DMS53 treated with DMSO at 0.1 percent for 48 hours (cell line): ENCODE results near the gene RACGAP1.
"Not testable (repeated sequence)": the region's sequence is repeated elsewhere in the genome, so short reads cannot be mapped to it uniquely, and the experiment has no call there.

Experiments
- DNase-seq: peaks from one replicate; lab custom pipeline; 2025; ENCODE audit not compliant: unreplicated experiment; lab: John Stamatoyannopoulos, UW

The RACGAP1 gene

GRCh38 chr12:50032854-50033581, 7.7 kb upstream of the RACGAP1 start:
- DNase-seq: no peak

DNA sequence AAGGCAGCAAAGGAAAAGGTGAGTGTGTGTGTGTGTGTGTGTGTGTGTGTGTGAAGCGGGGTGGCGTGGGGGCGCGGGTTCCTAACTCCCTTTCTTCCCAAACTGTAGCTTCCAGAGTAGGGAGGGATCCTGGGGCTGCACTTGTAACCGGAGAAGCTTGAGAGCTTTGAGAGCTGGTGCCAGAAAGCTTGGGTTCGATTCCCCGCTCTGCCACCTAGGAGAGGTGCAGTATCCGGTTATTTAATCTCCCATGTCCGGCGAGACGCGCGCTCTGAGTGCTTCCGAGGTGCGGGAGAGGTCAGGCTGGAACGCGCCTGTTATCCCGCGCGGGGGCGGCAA, 7.2 kb upstream of the RACGAP1 start:
- DNase-seq: no peak

GRCh38 chr12:50030449-50030848, 5.2 kb upstream of the RACGAP1 start:
- not testable (repeated sequence) for DNase-seq

DNA sequence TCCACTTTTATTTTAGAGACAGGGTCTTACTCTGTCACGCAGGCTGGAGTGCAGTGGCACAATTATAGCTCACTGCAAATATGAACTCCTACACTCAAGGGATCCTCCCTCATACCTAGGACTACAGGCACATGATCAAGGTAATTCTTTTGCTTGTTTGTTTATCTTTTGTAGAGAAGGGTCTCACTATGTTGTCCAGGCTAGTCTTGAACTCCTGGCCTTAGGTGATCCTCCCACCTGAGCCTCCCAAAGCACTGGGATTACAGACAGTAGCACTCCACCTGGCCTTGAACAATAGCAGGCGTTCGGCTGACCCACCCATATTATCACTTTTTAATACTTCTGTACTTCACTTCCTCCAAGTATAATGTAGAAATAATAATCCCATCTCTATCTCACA, 1.4 kb upstream of the RACGAP1 start:
- no peak for DNase-seq

- DNase-seq: no peak
These were observed 498 bp downstream of the RACGAP1 start for GRCh38 chr12:50024805-50025186.

GRCh38 chr12:50024227-50024626, 1.1 kb downstream of the RACGAP1 start:
- no peak for DNase-seq

DNA sequence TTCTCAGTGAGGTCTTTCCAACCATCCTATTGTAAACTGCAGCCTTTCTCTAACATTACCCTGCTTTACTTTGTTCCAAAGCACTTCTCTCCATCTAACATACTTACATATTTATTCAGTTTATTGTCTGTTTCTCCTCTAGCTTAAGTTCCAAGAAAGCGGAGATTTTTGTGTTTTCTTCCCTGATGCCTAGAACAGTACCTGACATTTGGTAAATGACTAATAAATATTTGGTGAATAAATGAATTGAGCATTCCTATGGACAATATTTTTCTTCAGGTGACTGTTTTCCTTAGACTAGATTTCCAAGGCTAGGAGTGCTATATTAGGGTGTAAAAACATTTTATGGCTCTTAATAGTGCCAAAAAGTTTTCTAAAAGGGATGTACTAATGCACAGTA, 2.4 kb downstream of the RACGAP1 start:
- DNase-seq: no peak

GRCh38 chr12:50021031-50021430, 4.3 kb downstream of the RACGAP1 start:
- no peak for DNase-seq

- DNase-seq: no peak
These were observed 5.8 kb downstream of the RACGAP1 start for GRCh38 chr12:50019524-50019923.

DNA sequence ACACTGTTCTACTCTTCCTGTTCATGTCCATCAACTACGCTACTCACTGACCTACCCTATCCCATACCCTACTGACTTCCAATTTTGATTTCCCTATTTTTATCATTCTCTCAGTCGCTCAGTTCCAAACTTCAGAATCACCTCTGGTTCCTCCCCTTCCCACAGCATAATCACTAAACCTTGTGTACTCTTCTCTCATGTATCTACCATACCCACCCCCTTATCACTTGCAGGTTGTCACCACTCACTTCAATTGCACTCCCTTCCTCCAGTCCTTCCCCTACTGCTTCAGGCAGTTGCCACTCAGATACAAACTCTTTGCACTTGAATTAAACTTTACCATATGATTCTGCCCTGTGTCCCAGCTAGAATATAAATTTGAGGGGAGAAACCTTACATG, 6.3 kb downstream of the RACGAP1 start:
- no peak for DNase-seq

DNA sequence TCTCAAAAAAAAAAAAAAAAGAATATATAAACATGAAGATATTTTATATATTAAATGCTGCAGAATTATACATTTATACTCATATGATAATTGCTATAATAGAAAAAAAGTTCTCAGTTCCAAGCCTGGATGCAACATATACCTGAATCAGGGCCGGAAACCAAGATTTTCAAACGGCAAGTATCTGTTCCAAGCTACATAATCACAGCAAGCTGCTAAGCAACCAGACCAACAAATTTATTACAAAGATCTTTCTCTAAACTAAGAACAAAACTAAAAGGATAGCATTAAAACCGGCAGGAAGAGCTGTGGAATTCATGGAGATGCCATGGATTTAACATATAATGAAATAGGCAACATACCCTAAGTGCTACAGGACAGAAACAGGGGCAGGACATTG, 7.1 kb downstream of the RACGAP1 start:
- no peak for DNase-seq

DNA sequence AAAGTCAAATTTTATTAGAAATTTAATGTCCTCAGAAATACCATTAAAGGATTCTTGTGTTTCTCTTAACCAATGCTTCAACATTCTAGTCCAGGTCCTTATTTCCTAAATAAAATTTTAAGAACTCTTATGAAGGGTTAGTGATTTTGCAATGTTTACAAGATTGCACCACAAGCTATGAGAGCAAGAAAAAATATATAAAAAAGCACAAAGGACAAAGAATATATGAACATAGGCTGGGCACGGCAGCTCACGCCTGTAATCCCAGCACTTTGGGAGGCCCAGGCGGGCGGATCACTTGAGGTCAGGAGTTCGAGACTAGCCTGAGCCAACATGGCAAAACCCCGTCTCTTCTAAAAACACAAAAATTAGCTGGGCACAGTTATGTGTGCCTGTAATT, 7.7 kb downstream of the RACGAP1 start:
- DNase-seq: no peak

- DNase-seq: no peak
These were observed 8.5 kb downstream of the RACGAP1 start for GRCh38 chr12:50016501-50017475.

DNA sequence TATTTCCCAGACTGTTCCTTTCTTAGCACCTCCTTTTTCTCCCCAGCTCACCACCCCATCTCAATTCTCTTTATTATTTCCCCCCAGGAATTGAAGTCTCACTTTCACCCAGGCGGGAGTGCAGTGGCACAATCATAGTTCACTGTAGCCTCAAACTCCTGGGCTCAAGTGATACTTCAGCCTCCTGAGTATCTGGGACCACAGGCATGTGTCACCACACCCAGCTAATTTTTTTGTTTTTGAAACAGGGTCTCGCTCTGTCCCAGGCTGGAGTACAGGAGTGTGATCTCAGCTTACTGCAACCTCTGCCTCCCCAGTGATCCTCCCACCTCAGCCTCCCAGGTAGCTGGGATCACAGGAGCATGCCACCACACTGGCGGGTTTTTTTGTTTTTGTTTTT, 11.0 kb downstream of the RACGAP1 start:
- DNase-seq: no peak

- DNase-seq: no peak
These were observed 11.7 kb downstream of the RACGAP1 start for GRCh38 chr12:50013361-50014147.

GRCh38 chr12:50006754-50007442, 18.4 kb downstream of the RACGAP1 start:
- peak; percentile 48 for DNase-seq

DNA sequence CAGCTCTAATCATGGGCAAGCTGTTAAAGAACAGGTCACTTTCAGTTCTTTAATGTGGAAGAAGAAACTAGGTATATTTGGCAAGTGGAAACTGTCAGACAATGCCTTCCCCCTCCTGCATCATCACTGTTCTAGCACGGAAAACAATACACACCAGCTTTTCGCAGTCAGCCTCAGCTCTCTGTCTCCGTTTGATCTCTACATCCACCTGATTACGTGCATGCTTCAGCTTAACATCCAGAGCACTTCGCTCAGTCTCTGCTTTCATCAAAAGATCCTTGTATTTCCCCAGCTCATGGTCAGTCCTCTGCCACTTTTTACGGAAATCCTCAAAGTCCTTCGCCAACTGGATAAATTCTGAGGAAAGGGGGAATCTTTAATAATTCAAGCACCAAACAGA, 19.0 kb downstream of the RACGAP1 start:
- DNase-seq: no peak

- no peak for DNase-seq
These were observed 20.1 kb downstream of the RACGAP1 start for GRCh38 chr12:50005175-50005574.

- no peak for DNase-seq
These were observed 20.6 kb downstream of the RACGAP1 start for GRCh38 chr12:50004696-50005095.

- DNase-seq: no peak
These were observed 21.7 kb downstream of the RACGAP1 start for GRCh38 chr12:50003595-50003994.

DNA sequence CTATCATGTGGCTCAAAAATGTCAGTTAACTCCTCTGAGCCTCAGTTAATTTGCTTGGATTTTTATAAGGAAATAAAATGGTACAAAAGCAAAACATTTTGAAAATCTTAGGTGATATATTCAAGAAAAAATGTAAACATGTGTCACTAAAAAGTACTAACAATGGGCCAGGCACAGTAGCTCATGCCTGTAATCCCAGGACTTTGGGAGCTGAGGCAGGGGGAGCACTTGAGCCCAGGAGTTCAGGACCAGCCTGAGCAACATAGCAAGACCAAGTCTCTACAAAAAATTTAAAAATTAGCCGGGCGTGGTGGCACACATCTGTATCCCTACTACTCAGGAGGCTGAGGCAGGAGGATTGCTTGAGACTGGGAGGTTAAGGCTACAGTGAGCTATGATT, 26.8 kb downstream of the RACGAP1 start:
- no peak for DNase-seq
